CD4-positive, alpha-beta T cell treated with Interferon gamma for 1 hour (primary cell): ENCODE results near the gene MEPCE.

Experiments
- DNase-seq: peaks from one replicate; pipeline ENCODE4 v3.0.0-alpha.2; 2020

Gene MEPCE

DNA sequence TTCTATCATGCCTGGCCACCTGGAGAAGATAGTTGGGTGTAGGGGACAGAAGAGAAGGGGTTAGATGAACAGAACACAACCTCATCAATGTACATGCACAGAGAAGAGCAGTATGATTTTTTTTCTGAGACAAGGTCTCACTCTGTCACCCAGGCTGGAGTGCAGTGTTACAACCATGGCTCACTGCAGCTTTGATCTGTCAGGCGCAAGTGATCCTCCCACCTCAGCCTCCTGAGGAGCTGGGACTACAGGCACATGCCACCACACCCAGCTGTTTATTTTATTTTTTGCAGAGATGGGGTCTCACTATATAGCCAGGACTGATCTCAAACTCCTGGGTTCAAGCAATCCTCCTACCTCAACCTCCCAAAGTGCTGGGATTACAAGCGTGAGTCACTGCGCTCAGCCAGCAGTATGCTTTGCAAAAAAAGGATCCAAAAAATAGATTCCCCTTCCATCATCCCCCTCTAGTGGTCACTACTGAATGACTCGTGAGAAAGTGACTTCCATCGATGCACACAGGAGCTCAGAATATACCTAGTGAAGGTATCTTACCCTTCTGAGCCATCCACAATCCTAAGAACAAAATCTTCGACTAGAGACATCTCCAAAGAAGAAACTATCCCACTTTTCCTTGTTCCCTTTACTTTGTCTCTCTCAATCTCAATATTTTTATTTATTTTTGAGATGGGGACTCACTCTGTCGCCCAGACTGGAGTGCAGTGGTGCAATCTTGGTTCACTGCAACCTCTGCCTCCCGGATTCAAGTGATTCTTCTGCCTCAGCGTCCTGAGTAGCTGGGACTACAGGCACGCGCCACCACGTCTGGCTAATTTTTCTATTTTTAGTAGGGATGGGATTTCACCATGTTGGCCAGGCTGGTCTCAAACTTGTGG lies 22.1 kb upstream of the MEPCE start:
- peak; percentile 39 for DNase-seq

DNA sequence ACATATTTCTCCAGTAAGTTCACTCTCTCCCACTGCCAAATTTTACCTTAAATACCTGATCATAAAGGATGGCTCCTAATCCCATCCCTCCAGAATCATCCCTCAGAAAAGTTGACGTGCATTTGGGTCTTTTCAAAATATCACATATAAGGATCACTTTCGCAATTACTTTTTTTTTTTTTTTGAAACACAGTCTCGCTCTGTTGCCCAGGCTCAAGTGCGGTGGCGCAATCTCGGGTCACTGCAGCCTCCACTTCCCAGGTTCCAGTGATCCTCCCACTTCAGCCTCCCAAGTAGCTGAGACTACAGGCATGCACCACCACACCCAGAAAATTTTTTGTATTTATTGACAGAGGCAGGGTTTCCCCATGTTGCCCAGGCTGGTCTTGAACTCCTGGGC lies 18.5 kb upstream of the MEPCE start:
- no peak for DNase-seq

DNA sequence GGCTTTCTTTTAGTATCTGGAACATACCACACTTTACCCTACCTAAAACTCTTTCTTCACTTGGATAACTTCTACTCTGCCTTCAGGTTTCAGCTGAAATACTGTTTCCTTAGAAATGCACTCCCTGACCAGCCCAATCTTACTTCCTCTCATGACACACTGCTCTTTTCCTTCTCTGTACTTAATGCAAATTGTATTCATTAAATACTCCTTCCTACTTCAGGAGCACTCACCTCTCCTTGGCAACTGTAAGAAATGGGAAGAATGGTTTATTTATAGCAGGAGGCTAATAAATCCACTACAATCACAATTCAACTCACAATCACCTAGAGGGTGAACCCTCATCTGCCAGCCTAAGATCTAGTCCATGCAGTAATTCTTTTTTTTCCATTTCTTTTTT lies 16.3 kb upstream of the MEPCE start:
- DNase-seq, result no peak

DNA sequence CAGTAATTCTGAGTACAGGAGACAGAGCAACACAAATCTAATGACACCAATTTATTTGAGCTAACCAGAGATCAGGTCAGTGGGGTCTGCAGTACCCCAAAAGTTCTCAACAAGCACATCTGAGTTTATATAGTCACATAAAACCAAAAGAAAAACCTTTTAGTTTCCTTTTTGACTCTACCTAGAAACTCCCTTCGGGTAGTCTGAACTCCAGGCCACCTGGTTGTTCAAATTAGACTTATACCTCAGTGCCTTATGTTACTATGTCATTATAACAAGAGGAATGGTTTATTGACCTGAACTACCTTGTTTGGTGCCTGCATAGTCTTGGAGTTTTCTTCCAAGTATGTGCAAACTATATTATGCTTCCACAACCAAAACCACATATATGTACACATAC lies 15.7 kb upstream of the MEPCE start:
- no peak for DNase-seq

DNA sequence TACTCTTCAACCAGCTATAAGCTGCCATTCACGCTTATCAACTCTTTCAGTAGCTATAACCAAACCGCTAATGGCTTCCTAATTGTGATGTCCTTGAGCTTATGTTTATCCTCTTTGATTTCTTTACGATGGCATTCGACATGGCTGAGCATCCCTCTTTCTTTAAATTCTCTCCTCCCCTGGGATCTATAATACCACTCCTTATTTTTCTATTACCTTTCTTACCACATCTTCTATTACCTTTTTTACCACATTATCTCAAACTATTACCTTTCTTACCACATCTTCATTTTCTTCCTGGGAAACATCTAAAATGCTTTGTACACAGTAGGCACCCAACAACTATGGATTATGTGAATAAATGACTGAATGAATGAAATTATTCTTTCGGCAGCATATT lies 14.2 kb upstream of the MEPCE start:
- no peak for DNase-seq

DNA sequence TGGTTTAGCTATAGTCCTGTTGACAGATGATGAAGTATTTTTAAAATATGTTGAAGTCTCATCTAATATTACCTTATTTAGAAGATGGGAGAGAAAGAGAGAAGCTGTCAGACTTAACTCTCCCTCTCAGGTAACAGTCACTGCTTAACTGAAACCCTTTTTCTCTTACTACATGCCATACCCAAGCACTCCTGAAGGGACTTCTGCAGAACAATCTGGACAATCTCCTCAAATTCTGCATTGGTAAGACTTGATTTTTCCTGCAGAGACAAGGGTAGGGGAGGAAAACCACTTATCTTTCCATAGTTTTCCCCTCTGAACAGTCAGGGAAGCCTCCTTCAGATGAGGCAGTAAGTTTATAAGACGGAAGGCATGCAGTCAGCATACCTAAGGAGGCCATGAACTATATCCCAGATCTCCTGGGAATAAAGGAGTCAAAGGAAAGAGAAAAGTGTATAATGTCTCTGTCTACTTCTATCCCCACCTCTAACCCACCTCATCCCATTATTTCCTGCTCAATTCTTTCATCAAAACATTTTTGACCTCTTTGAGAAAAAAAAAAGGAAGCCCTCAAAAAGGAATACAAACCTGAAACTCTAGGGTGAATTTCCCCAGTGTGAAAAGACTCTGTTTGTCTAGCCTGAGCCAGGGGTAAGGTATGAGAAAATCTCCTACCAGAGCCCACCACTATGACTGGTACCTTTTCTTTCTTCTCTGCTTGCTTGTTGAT lies 10.5 kb upstream of the MEPCE start:
- no peak for DNase-seq

DNA sequence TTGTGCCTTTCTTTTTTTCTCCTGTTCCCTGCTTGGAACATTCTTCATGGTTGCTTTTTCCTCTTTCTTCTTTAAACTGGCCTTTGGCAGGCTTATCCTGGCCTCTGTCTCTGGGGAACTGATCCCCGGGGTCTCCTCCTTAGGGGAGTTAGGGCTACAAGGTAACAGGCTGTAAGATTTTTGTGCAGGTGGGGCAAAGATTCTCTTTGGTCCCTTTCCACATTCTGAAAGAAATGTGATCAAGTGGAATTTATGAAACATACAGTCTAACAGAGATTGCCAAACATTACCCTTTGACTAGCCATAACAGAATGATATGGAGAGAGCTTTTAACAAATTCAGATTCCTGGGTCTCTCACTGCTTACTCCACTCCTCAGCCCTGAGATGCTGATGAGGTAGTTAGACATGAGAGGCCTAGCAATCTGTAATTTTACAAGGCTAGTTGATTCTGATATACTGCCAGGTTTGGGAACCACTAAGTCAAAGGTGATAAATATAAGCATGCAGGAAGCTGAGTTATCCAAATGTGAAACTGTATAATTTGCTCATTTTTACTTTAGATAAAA lies 9.9 kb upstream of the MEPCE start:
- no peak for DNase-seq

DNA sequence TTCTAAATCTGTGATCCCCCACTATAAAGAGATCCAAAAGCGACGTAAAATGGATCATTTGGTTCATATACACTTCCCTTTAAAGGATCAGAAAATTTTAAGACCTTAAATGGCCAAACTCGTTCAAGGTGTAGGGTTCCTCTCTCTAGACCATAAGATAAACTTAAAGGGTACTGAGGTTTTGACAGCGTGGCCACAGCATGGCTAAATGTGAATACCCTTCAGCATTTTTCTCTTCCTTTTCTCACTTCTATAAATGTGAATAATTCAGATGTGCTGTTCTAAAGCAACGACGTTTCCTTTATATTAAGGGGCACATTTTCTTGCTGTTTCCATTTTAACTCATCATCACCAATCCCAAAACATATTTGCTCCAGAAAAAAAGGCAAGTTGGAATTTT lies 6.3 kb upstream of the MEPCE start:
- DNase-seq, result no peak

DNA sequence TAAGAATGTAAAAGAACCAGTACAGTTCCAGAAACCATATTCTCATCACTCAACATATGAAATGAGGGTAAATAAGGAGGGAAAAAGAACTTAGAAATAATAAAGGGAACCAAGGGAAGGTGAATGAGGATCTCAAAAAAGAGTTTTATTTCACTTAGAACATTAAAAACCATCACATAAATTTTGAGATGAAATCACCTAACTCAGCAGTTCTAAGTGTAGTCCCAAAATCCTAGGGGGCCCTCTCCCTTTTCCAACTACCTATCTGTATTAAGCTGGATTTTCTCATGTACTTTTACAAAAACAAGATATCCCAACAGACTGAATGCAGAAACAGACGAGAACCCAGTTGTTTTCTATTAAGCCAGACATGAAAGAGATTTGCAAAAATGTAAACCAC lies 4.3 kb upstream of the MEPCE start:
- DNase-seq, result no peak

DNA sequence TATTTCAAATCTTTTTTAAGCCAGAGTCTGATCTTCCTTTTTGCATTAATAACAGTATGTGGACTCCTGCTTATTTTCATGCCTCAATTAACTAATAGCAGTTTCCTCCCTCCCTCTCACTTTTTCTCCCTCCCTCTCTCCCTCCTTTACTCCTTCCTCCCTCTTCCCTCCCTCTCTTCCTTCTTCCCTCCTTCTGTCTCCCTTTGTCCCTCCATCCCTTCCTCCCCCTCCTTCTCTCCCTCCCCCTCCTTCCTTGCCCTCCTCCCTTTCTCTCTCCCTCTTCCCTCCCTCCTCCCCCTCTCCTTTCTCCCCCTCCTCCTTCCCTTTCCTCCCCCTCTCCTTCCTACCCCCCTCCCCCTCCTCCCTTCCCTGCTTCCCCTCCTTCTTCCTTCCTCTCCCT lies 3.1 kb upstream of the MEPCE start:
- DNase-seq, result no peak

DNA sequence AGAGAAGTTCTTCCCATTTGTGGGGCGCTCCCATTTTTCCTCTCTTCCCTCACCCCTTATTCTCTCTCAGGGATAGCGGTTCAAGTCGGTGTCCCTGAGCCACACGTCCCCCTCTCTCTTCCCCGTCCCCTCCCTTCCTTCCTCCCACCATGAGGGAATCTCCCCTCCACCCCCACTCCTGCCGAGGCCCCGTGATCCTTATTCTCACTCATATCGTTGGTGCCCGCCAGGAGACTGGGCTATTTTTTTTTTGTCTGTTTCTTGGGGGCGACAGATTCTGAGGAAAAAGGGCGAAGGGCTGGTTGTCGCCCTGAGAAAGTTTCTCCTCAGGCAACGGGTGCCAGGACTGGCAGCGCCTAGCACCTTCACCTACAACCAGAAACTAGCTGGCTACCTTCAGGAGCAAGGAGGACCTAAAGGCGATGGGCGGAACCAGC lies 1.9 kb upstream of the MEPCE start:
- no peak for DNase-seq

DNA sequence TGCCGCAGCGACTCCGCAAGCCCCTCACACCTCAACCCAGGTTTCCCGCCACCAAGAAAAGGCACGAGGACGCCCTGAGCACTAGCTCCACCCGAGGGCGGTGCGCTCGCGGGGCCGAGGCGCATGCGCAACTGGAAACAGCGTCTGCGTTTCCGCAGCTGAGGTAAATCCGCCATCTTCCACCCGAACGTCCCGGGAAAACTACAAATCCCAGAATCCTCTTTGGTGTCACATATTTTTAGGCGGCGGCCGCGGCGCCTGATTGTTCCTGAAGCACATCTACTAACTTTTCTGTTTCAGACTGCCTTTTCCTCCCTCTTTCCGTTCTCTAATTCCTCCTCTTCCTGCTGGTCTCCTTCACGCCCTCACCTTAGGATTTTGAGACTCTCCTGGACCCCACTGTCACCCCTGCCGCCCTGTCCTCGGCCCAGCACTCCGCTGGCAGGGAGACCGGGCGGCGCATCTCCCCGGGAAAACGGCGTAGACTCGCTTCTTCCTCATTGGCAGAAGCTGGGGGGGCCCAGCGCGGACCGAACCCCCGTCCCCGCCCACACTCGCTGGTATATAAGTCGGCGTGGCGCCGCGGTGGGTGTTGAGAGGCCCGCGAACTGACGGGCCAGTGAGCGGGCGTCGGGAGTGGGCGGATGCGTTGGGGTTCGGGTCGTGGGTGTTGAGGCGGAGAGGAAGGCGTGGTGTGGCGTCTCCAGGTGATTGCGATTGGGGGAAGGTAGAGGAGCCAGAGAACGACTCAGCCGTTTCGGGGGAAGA lies 1.2 kb upstream of the MEPCE start, which contains the start of gene ZCWPW1:
TSS of gene ZCWPW1 (minus strand) at position 505 of the 768 bp plus-strand sequence. CDS start 8,054 bp downstream, outside the sequence.
- DNase-seq, result peak; percentile 98

DNA sequence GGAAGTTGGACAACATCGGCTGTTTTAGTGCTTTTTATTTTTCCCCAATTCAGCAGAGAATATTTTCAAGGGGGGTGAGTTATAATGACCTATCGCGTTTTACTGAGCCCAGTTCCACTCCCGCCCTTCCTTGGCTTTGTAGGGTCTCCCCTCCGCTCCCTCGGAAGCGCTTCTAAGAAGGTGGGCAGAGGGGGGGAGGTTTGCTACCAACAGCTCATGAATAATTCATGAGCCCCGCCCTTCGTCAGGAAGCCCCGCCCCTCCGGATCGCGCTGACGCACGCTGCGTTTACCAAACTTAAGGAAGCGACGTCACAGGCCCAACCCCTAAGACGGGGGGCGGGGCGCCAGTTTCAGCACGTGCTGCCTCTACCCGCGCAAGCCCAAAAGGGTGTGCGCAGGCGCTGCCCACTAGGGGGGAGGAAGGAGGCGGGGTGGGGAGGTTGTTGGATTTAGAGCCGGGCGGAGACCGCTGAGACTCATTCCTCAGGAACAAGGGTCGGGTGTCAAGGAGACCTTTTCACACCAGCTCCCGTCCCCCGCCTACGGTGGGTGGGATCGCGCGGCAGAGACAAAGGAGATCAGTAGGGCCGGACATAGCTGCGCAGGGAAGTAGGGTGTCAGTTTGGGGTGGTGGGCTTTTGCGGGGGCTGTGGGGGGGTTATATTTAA lies 529 bp upstream of the MEPCE start:
- DNase-seq, result peak; percentile 100

DNA sequence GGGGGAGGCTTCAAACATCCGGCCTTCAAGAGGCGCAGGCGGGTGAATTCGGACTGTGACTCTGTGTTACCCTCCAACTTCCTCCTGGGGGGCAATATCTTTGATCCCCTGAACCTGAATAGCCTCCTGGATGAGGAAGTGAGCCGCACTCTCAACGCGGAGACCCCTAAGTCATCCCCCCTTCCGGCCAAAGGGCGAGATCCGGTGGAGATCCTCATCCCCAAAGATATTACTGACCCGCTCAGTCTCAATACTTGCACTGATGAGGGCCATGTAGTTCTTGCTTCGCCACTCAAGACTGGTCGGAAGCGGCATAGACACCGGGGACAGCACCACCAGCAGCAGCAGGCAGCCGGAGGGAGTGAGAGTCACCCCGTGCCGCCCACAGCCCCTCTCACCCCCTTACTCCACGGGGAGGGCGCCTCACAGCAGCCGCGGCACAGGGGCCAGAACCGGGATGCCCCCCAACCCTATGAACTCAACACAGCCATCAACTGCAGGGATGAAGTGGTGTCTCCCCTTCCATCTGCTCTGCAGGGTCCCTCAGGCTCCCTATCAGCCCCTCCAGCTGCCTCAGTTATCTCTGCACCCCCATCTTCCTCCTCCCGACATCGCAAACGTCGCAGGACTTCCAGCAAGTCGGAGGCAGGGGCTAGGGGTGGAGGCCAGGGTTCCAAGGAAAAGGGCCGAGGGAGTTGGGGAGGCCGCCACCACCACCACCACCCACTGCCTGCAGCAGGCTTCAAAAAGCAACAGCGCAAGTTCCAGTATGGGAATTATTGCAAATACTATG lies 1.1 kb downstream of the MEPCE start:
- DNase-seq, result peak; percentile 48

DNA sequence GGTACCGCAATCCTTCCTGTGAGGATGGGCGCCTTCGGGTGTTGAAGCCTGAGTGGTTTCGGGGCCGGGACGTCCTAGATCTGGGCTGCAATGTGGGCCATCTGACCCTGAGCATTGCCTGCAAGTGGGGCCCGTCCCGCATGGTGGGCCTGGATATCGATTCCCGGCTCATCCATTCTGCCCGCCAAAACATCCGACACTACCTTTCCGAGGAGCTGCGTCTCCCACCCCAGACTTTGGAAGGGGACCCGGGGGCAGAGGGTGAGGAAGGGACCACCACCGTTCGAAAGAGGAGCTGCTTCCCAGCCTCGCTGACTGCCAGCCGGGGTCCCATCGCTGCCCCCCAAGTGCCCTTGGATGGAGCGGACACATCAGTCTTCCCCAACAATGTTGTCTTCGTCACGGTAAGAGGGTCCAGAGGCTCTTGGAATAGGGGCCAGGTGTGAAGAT lies 1.7 kb downstream of the MEPCE start:
- no peak for DNase-seq

DNA sequence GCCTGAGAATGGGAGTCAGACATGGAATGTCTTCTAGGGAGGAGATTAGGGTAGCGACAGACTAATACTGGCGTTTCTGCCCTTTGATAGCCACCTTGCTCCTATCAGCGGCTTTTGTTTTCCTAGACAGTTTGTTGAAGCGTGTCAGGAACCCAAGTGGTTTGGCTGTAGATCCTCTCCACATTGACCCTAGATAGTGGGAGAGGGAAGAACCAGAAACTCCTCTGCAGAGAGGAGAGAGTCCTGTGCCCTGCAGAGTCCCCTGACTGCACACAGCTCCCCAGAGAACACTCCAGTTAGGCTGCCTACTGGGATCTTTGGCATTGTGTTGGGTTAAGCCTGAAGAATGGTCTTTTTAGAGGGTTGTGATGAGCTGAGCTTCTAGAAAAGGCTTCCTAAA lies 2.4 kb downstream of the MEPCE start:
- no peak for DNase-seq

DNA sequence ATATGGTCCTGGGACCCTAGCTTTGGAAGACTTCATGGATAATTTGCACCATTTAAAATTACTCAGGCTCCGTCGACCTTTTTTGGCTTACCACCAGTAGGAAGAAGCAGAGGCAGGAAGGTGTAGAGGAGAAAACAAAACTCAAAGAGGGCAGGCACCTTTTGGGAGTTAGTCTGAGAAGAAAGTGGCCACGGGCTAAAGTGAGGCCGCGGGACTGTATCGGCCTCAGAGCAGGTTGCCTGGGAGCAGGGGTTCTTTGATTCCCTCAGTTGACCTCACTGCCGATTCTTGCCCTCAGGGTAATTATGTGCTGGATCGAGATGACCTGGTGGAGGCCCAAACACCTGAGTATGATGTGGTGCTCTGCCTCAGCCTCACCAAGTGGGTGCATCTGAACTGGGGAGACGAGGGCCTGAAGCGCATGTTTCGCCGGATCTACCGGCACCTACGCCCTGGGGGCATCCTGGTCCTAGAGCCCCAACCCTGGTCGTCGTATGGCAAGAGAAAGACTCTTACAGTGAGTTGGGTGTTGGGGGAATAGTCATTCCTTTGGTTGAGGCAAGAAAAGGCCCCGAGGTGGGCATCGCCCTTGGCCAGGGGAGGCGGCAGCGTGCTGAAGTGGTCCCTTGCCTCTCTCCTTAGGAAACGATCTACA lies 3.1 kb downstream of the MEPCE start:
- DNase-seq, result no peak

DNA sequence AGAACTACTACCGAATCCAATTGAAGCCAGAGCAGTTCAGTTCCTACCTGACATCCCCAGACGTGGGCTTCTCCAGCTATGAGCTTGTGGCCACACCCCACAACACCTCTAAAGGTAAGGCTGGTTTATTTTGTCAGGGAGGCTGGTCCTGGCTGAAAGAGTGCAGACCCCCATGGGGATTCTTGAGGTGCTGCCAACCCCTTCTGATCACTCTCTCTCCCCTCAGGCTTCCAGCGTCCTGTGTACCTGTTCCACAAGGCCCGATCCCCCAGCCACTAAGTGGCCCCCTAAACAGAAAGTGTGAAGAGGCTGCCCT lies 3.6 kb downstream of the MEPCE start:
- no peak for DNase-seq

DNA sequence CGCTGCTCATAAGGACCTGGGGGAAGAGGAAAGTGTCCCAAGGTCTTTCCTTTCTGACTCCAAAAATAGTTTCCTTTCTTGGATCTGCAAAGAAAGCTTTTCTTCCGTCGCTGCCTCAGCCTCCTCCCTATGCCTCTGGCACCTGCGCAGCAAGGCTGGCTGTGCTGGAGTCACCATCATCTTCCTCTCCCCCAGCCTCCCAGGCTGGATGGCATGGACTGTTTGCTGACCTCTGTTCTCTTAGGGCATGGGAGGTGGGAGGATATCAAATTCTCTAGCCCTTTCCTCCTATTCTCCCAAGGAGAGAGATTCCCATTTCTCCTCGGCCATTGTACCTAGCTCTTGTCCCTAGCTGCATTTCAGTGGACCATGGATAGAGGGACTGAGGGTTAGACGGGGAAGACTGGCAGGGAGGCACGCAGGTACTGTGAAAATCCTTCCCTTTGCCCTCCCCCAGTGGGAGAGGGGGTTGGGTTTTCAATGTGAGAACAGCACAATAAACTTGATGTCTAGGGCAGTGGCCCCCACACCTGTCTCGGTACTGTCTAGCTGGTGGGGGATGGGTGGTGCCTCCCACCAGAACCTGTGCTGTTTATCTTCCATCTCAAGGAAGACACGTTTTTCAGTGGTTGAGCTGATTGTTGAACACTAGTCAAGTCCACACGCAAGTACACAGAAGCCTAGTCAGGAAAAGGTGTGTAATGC lies 4.1 kb downstream of the MEPCE start:
- DNase-seq, result no peak
